Adrenal gland (tissue), 5 donors: Measurements from ENCODE around the gene NR2F1-AS1.

Experiments used
- CTCF ChIP-seq, 6 experiments: fragments of 450-650 bp in 4 of 6; fragments of 200-600 bp in 2 of 6; sonication (generic) in 1 of 6; IDR thresholded peaks; 1 replicate in 5 of 6; 2 replicates in 1 of 6; pipeline versions ENCODE4 v1.5.1 to v1.8.0; 2016 to 2021; ENCODE audit warnings: antibody characterized with exemption in 6 of 6, mild to moderate bottlenecking in 2 of 6, moderate library complexity in 1 of 6
- POLR2A ChIP-seq, 2 donors: fragments of 450-650 bp; IDR thresholded peaks; one replicate each; pipeline ENCODE4 v1.6.1; 2017; ENCODE audit warnings: antibody characterized with exemption in 2 of 2, mild to moderate bottlenecking in 2 of 2, moderate library complexity in 1 of 2
- donor health status: DM: no; HTN: no; CAD: no.

DNA sequence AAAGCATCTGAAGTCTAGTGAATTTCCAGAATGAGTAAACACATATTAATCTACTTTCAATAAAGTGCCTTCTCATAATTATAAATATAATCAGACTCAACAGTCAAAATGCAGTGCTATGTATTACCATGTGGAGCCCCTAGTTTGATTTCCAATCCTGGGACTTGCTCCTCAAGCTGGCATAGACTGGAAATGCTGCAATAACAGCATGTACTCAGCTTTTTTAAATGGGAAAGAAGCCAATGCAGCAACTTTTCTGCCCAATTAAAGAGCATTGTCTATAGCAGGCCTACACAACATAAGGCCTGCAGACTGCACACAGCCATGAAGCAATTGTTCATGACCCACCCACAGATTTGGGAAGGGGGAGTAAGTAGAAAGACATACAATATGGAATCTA is 103.2 kb downstream of the NR2F1-AS1 start:
- TF ChIP-seq POLR2A (IDR thresholded peaks at IDR 0.05) (no peak), CTCF (IDR thresholded peaks at IDR 0.05) (no peak)
